ENCODE measurements around the gene GALNT14.

Gene GALNT14

DNA sequence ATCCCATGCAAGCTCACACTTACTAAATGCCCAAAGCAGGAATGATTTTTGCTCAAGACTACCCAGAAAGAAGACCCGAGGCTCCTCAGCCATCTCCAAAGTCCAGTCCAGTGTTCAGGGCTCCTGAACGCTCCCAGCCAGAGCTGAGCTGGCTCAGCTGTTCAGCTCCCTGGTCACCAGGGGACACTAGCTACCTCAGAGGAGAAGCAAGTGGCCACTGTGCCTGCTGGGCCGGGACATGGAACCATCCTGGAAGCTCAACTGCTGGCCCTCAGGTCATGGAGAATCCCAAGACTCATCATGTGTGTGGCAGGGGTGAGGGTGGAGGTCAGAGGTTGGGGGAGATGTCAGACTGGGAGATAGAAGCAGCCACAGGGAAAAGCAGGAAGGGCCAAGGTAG lies 89.0 kb downstream of the GALNT14 start (continued):
- TF ChIP-seq, protein P1, sequence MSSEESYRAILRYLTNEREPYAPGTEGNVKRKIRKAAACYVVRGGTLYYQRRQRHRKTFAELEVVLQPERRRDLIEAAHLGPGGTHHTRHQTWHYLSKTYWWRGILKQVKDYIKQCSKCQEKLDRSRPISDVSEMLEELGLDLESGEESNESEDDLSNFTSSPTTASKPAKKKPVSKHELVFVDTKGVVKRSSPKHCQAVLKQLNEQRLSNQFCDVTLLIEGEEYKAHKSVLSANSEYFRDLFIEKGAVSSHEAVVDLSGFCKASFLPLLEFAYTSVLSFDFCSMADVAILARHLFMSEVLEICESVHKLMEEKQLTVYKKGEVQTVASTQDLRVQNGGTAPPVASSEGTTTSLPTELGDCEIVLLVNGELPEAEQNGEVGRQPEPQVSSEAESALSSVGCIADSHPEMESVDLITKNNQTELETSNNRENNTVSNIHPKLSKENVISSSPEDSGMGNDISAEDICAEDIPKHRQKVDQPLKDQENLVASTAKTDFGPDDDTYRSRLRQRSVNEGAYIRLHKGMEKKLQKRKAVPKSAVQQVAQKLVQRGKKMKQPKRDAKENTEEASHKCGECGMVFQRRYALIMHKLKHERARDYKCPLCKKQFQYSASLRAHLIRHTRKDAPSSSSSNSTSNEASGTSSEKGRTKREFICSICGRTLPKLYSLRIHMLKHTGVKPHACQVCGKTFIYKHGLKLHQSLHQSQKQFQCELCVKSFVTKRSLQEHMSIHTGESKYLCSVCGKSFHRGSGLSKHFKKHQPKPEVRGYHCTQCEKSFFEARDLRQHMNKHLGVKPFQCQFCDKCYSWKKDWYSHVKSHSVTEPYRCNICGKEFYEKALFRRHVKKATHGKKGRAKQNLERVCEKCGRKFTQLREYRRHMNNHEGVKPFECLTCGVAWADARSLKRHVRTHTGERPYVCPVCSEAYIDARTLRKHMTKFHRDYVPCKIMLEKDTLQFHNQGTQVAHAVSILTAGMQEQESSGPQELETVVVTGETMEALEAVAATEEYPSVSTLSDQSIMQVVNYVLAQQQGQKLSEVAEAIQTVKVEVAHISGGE (tag by site-specific recombination; conservative IDR thresholded peaks at IDR 0.05; ENCODE audit: low read depth), result no peak
- TF ChIP-seq FEZF1 (tag by site-specific recombination; IDR thresholded peaks at IDR 0.05) (no peak), ZNF707 (tag by site-specific recombination; IDR thresholded peaks at IDR 0.05) (no peak), SALL2 (tag by site-specific recombination; IDR thresholded peaks at IDR 0.05; ENCODE audit: borderline replicate concordance) (no peak), HOXA7 (CRISPR knock-in tag; IDR thresholded peaks at IDR 0.05; ENCODE audit: borderline replicate concordance) (no peak), ZNF837 (tag by site-specific recombination; IDR thresholded peaks at IDR 0.05) (no peak), ZNF501 (tag by site-specific recombination; IDR thresholded peaks at IDR 0.05) (no peak), ZBTB8A (tag by site-specific recombination; IDR thresholded peaks at IDR 0.05) (no peak)
- TF ChIP-seq, protein P2, sequence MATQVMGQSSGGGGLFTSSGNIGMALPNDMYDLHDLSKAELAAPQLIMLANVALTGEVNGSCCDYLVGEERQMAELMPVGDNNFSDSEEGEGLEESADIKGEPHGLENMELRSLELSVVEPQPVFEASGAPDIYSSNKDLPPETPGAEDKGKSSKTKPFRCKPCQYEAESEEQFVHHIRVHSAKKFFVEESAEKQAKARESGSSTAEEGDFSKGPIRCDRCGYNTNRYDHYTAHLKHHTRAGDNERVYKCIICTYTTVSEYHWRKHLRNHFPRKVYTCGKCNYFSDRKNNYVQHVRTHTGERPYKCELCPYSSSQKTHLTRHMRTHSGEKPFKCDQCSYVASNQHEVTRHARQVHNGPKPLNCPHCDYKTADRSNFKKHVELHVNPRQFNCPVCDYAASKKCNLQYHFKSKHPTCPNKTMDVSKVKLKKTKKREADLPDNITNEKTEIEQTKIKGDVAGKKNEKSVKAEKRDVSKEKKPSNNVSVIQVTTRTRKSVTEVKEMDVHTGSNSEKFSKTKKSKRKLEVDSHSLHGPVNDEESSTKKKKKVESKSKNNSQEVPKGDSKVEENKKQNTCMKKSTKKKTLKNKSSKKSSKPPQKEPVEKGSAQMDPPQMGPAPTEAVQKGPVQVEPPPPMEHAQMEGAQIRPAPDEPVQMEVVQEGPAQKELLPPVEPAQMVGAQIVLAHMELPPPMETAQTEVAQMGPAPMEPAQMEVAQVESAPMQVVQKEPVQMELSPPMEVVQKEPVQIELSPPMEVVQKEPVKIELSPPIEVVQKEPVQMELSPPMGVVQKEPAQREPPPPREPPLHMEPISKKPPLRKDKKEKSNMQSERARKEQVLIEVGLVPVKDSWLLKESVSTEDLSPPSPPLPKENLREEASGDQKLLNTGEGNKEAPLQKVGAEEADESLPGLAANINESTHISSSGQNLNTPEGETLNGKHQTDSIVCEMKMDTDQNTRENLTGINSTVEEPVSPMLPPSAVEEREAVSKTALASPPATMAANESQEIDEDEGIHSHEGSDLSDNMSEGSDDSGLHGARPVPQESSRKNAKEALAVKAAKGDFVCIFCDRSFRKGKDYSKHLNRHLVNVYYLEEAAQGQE (tag by site-specific recombination; IDR thresholded peaks at IDR 0.05), result no peak

DNA sequence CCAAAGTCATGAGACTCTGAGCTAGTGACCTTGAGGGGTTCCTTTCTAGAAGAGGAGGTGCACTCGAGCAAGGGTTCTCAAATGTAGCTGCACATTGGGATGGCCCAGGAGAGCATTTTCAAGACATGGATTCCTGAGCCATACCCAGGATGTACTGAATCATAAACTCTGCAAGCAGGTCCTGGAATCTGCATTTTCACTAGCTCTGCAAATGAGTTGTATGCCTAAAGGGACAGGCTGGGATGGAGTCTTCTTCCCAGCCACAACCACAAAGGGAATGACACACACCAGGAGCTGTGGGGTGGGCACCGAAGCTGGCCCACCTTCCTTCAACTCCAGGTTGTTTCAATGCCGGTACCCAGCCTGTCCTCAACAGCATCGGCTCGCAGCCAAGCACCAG lies 90.6 kb downstream of the GALNT14 start:
- no peaks in the 10 kb centered on the region for H3K36me3 ChIP-seq (ENCODE audit: control insufficient read depth in 2 of 2, insufficient read depth in 1 of 2, low read length in 2 of 2)
- ChIA-PET POLR2A (no interaction called here), CTCF (no interaction called here)
- H3K27ac ChIP-seq (ENCODE audit: extremely low read depth, low read depth, low read length), result no peak overlapping the region
- H3K4me1 ChIP-seq (ENCODE audit: control insufficient read depth, insufficient read depth, low read length), result no peaks in the 10 kb centered on the region
- no peak overlapping the region for H3K4me3 ChIP-seq (ENCODE audit: low read depth, low read length)
- no peaks in the 10 kb centered on the region for H3K9me3 ChIP-seq (ENCODE audit: control insufficient read depth, insufficient read depth, low read depth, low read length)
- TF ChIP-seq ZNF146 (tag by site-specific recombination; IDR thresholded peaks at IDR 0.05), result no peak
- TF ChIP-seq TRIM28 (IDR thresholded peaks at IDR 0.05; ENCODE audit: borderline replicate concordance, low read length), result no peak
- TF ChIP-seq, protein P1 (tag by site-specific recombination; conservative IDR thresholded peaks at IDR 0.05; ENCODE audit: low read depth), result no peak
- no peak for TF ChIP-seq ZNF175 (tag by site-specific recombination; IDR thresholded peaks at IDR 0.05)
- TF ChIP-seq ZNF335 (tag by site-specific recombination; conservative IDR thresholded peaks at IDR 0.05), result no peak
- TF ChIP-seq, protein P3, sequence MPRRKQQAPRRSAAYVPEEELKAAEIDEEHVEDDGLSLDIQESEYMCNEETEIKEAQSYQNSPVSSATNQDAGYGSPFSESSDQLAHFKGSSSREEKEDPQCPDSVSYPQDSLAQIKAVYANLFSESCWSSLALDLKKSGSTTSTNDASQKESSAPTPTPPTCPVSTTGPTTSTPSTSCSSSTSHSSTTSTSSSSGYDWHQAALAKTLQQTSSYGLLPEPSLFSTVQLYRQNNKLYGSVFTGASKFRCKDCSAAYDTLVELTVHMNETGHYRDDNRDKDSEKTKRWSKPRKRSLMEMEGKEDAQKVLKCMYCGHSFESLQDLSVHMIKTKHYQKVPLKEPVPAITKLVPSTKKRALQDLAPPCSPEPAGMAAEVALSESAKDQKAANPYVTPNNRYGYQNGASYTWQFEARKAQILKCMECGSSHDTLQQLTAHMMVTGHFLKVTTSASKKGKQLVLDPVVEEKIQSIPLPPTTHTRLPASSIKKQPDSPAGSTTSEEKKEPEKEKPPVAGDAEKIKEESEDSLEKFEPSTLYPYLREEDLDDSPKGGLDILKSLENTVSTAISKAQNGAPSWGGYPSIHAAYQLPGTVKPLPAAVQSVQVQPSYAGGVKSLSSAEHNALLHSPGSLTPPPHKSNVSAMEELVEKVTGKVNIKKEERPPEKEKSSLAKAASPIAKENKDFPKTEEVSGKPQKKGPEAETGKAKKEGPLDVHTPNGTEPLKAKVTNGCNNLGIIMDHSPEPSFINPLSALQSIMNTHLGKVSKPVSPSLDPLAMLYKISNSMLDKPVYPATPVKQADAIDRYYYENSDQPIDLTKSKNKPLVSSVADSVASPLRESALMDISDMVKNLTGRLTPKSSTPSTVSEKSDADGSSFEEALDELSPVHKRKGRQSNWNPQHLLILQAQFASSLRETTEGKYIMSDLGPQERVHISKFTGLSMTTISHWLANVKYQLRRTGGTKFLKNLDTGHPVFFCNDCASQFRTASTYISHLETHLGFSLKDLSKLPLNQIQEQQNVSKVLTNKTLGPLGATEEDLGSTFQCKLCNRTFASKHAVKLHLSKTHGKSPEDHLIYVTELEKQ (tag by site-specific recombination; IDR thresholded peaks at IDR 0.05; ENCODE audit: borderline replicate concordance), result no peak
- TF ChIP-seq, protein P4, sequence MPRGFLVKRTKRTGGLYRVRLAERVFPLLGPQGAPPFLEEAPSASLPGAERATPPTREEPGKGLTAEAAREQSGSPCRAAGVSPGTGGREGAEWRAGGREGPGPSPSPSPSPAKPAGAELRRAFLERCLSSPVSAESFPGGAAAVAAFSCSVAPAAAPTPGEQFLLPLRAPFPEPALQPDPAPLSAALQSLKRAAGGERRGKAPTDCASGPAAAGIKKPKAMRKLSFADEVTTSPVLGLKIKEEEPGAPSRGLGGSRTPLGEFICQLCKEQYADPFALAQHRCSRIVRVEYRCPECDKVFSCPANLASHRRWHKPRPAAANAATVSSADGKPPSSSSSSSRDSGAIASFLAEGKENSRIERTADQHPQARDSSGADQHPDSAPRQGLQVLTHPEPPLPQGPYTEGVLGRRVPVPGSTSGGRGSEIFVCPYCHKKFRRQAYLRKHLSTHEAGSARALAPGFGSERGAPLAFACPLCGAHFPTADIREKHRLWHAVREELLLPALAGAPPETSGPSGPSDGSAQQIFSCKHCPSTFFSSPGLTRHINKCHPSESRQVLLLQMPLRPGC (tag by site-specific recombination; IDR thresholded peaks at IDR 0.05), result no peak
